NCI-H187 treated with DMSO at 0.1 percent for 48 hours (cell line): Measurements from ENCODE around the gene MT1H.
"Not testable (repeated sequence)": the region's sequence is repeated elsewhere in the genome, so short reads cannot be mapped to it uniquely, and the experiment has no call there.

Source experiments
- DNase-seq: peaks from one replicate; lab custom pipeline; 2025; lab: John Stamatoyannopoulos, UW

The MT1H gene

GRCh38 chr16:56684926-56685590 lies 15.4 kb downstream of the MT1H start:
- DNase-seq = no peak

- DNase-seq = no peak
Observed at GRCh38 chr16:56686758-56687157, 17.1 kb downstream of the MT1H start.

- DNase-seq = no peak
Observed at GRCh38 chr16:56688762-56689161, 19.1 kb downstream of the MT1H start.

DNA sequence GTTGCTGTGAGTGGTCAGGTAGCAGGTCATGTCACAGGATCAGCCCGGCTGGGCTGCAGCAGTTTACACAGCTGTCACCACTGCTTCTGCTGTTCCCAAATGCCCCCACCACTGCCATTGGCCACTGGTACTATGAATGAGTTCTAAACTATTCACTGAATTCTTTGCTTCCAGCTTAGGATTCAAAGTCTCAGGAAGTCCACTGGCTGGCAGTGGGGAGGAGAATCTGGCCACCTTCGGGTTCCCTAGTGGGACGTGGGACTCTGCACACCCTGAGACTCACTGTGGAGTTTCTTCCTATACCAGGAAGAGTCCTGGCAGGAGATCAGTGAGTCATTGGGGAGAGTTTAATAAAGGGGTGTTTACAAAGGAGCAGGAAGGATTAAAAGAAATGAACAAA lies 19.6 kb downstream of the MT1H start:
- DNase-seq = no peak

DNA sequence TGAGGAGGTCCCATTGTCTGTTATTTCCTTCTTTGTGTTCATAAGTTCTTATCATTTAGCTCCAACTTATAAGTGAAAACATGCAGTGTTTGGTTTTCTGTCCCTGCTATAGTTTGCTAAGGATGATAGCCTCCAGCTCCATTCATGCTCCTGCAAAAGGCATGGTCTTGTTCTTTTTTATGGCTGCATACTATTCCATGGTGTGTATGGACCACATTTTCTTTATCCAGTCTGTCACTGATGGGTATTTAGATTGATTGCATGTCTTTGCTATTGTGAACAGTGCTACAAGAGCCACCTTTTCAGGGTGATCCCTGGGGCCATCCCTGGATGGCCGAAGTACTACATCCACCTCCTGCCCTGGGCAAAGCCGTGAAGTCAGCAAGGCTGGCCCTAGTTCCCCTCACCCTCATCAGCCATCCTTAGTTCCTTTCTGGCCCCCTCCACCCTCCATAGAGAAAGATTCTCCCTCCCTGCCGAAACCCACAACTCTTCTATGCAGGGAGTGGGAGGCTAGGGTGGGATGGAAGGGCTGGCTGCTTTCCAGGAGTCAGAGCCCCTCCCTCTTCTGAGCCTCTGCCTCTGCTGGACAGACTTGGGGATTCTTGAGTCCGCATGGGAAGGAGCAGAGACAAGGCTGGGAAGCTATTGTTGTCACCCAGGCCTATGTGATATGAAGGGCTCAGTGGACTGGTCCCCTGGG lies 21.0 kb downstream of the MT1H start:
- no peak for DNase-seq

GRCh38 chr16:56691885-56692284 lies 22.3 kb downstream of the MT1H start:
- no peak for DNase-seq

- no peak for DNase-seq
Observed at GRCh38 chr16:56695246-56695645, 25.6 kb downstream of the MT1H start.

DNA sequence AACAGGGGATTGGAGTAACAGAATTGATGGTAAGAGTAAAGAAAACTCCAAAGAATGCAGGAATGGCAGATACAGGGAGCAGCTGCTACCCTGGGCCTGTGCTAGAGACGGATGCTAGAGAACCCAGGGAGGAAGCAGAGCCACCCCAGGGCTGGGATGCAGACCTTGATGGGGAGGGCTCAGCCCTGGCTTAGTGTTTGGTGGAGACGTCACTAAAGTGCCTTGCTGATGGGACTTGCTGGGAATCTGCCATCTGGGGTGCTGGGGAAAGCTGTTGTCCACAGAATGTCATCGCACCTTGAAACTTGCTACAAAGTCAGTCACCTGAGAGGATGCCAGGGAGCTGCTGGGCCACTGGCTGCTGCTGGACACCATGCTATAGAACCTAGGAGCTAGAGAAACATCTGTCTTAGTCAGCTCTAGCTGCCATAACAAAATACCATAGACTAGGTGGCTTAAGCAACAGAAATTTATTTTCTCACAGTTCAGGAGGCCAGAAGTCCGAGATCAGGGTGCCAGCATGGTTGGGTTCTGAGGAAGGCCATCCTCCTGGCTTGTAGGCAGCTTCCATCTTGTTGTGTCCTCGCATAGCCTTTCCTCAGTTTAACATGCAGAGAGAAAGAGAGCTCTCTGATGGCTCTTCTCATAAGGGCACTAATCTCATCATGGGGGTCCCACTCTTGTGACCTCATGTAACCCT lies 28.0 kb downstream of the MT1H start:
- no peak for DNase-seq

- no peak for DNase-seq
Observed at GRCh38 chr16:56700195-56700594, 30.6 kb downstream of the MT1H start.

GRCh38 chr16:56700631-56701030 lies 31.0 kb downstream of the MT1H start:
- no peak for DNase-seq

DNA sequence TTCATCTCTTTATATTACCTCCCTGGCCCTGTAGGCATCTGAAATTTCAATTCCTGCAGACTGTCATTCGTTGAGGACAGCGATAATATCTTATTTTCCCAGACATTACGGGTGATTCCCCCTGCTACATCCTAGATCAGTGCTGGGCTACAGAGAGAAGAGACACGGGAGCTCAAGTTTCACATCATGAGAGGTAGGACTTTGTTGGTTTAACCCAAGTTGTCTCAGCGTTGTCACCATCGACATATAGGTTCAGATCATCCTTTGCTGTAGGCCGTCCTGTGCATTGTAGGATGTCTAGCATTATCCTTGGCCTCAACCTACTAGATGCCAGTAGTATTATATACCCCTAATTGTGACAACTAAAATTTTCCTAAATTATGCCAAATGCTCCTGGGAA lies 31.9 kb downstream of the MT1H start:
- no peak for DNase-seq

DNA sequence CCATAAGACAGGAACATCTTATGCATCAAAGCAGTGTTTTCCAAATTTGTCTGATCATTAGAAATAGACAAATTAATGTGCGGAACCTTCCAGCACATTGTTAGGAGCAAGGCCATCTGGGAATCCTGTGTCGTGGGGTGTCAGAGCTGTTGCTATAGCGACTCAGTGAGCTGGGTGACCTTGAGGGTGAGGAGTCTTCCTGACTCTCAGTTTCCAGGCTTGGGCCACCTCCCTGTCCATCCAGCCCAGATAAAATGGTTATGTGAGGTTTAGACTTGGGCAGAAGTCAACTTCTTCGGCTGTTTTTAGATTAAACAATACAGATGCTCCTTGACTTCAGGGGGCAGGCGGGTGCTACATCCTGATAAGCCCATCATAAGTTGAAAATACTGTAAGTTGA lies 33.2 kb downstream of the MT1H start:
- DNase-seq = no peak

GRCh38 chr16:56708525-56709442 lies 39.2 kb downstream of the MT1H start:
- no peak for DNase-seq

- no peak for DNase-seq
Observed at GRCh38 chr16:56709443-56710040, 39.9 kb downstream of the MT1H start.

- DNase-seq = no peak
Observed at GRCh38 chr16:56710181-56710737, 40.6 kb downstream of the MT1H start.

- DNase-seq = no peak
Observed at GRCh38 chr16:56711862-56712261, 42.2 kb downstream of the MT1H start.

- no peak for DNase-seq
Observed at GRCh38 chr16:56713794-56714193, 44.2 kb downstream of the MT1H start.

GRCh38 chr16:56715126-56715525 lies 45.5 kb downstream of the MT1H start:
- DNase-seq = no peak

GRCh38 chr16:56716761-56717160 lies 47.1 kb downstream of the MT1H start:
- no peak for DNase-seq

GRCh38 chr16:56717532-56717931 lies 47.9 kb downstream of the MT1H start:
- not testable (repeated sequence) for DNase-seq
